ENCODE measurements around the gene ZNF428. TPM values are rescaled to one million over a fixed set of nuclear protein-coding genes. Genes with fewer than 3 reads are reported as not detected.
"Not testable (repeated sequence)": the region's sequence is repeated elsewhere in the genome, so short reads cannot be mapped to it uniquely, and the experiment has no call there.

Gene ZNF428
- total RNA-seq, 3 donors from 2014 or later (not counting 1 experiment from before 2014, with no cell fraction given): 36.3 to 50.5 (median 37.6) TPM

- Histone ChIP-seq H3K4me3 (ENCODE audit: low read length) (no peak overlapping the region), H3K9me3 (ENCODE audit: control insufficient read depth, insufficient read depth, low read length) (no peaks in the 10 kb centered on the region), H3K36me3 (ENCODE audit: control insufficient read depth, insufficient read depth, low read length) (peaks cover 7% of the 10 kb centered on the region), H3K4me1 (ENCODE audit: control insufficient read depth, insufficient read depth, low read length) (no peaks in the 10 kb centered on the region), H3K27ac (ENCODE audit: low read length) (no peak overlapping the region), H3K27me3 (ENCODE audit: control insufficient read depth, insufficient read depth, low read length) (no peaks in the 10 kb centered on the region)
- H3K27me3 Mint-ChIP-seq (ENCODE audit: low read depth in 2 of 2): no peaks in the 10 kb centered on the region
- peaks cover 5 to 24% of the 10 kb centered on the region in 2 donors for H3K4me1 Mint-ChIP-seq
- TF ChIP-seq CTCF (IDR thresholded peaks at IDR 0.05): no peak
- H3K4me3 Mint-ChIP-seq: no peak overlapping the region
- 85% methylated on average over 4 of the region's 7 CpGs for WGBS (ENCODE audit: insufficient coverage)
- H3K9me3 Mint-ChIP-seq: no peaks in the 10 kb centered on the region
- peak overlapping the region; percentile 43 to 65 for H3K27ac Mint-ChIP-seq
- intact Hi-C loops (cut with micrococcal nuclease): no loop called here
- no peaks in the 10 kb centered on the region for H3K36me3 Mint-ChIP-seq
- DNase-seq: no peak
- no peak for ATAC-seq
Observed at GRCh38 chr19:43605875-43606568, 13.4 kb downstream of the ZNF428 start.

- H3K27me3 ChIP-seq (ENCODE audit: control insufficient read depth, insufficient read depth, low read length); H3K36me3 Mint-ChIP-seq; H3K4me3 ChIP-seq (ENCODE audit: low read length); H3K27me3 Mint-ChIP-seq (ENCODE audit: low read depth in 2 of 2); H3K9me3 ChIP-seq (ENCODE audit: control insufficient read depth, insufficient read depth, low read length); H3K27ac ChIP-seq (ENCODE audit: low read length); H3K4me3 Mint-ChIP-seq; H3K27ac Mint-ChIP-seq; DNase-seq; ATAC-seq; intact Hi-C loops (cut with micrococcal nuclease); H3K9me3 Mint-ChIP-seq: not testable (repeated sequence)
- peaks cover 28 to 29% of the 10 kb centered on the region in 2 donors for H3K4me1 Mint-ChIP-seq
- peaks cover 21% of the 10 kb centered on the region for H3K4me1 ChIP-seq (ENCODE audit: control insufficient read depth, insufficient read depth, low read length)
- 99% methylated on average over 4 of the region's 5 CpGs for WGBS (ENCODE audit: insufficient coverage)
- peaks cover 20% of the 10 kb centered on the region for H3K36me3 ChIP-seq (ENCODE audit: control insufficient read depth, insufficient read depth, low read length)
Observed at GRCh38 chr19:43600326-43600725, 19.1 kb downstream of the ZNF428 start.

- H3K27ac Mint-ChIP-seq: peak overlapping the region in 1 of 2 donors; percentile 98
- H3K4me1 Mint-ChIP-seq: peaks cover 32 to 35% of the 10 kb centered on the region in 2 donors
- peaks cover 20% of the 10 kb centered on the region for H3K36me3 ChIP-seq (ENCODE audit: control insufficient read depth, insufficient read depth, low read length)
- no peak for ATAC-seq
- H3K27ac ChIP-seq (ENCODE audit: low read length): no peak overlapping the region
- H3K36me3 Mint-ChIP-seq: no peaks in the 10 kb centered on the region
- no peaks in the 10 kb centered on the region for H3K27me3 Mint-ChIP-seq (ENCODE audit: low read depth in 2 of 2)
- H3K9me3 Mint-ChIP-seq: no peaks in the 10 kb centered on the region
- no peak for TF ChIP-seq CTCF (IDR thresholded peaks at IDR 0.05)
- H3K4me3 ChIP-seq (ENCODE audit: low read length): no peak overlapping the region
- no peak for DNase-seq
- intact Hi-C loops (cut with micrococcal nuclease): loop anchor here (5.0 kb wide), 1 partner anchor 152 kb away; no protein-coding TSS in a partner anchor
- no peak overlapping the region for H3K4me3 Mint-ChIP-seq
- 92% methylated on average over 2 of the region's 4 CpGs for WGBS (ENCODE audit: insufficient coverage)
- no peaks in the 10 kb centered on the region for H3K27me3 ChIP-seq (ENCODE audit: control insufficient read depth, insufficient read depth, low read length)
- H3K4me1 ChIP-seq (ENCODE audit: control insufficient read depth, insufficient read depth, low read length): peaks cover 27% of the 10 kb centered on the region
- no peaks in the 10 kb centered on the region for H3K9me3 ChIP-seq (ENCODE audit: control insufficient read depth, insufficient read depth, low read length)
Observed at GRCh38 chr19:43599635-43600295, 19.7 kb downstream of the ZNF428 start.

GRCh38 chr19:43598445-43599240, 20.8 kb downstream of the ZNF428 start:
- Mint-ChIP-seq H3K36me3 (no peaks in the 10 kb centered on the region), H3K27me3 (ENCODE audit: low read depth in 2 of 2) (no peaks in the 10 kb centered on the region), H3K4me3 (no peak overlapping the region), H3K4me1 (peaks cover 36 to 39% of the 10 kb centered on the region in 2 donors), H3K9me3 (no peaks in the 10 kb centered on the region), H3K27ac (peak overlapping the region; percentile 98 to 100)
- Histone ChIP-seq H3K9me3 (ENCODE audit: control insufficient read depth, insufficient read depth, low read length) (no peaks in the 10 kb centered on the region), H3K27me3 (ENCODE audit: control insufficient read depth, insufficient read depth, low read length) (no peaks in the 10 kb centered on the region), H3K4me3 (ENCODE audit: low read length) (no peak overlapping the region), H3K36me3 (ENCODE audit: control insufficient read depth, insufficient read depth, low read length) (peaks cover 20% of the 10 kb centered on the region), H3K4me1 (ENCODE audit: control insufficient read depth, insufficient read depth, low read length) (peaks cover 35% of the 10 kb centered on the region), H3K27ac (ENCODE audit: low read length) (no peak overlapping the region)
- WGBS (ENCODE audit: insufficient coverage): 98% methylated on average over 19 of the region's 19 CpGs
- no peak for TF ChIP-seq CTCF (IDR thresholded peaks at IDR 0.05)
- no peak for ATAC-seq
- intact Hi-C loops (cut with micrococcal nuclease): loop anchor here (5.0 kb wide), 1 partner anchor 151 kb away; no protein-coding TSS in a partner anchor
- DNase-seq: no peak
